T1000 (cell line): ENCODE data around the gene RAB31.

Source experiments
- DNase-seq: peaks from one replicate; lab custom pipeline; 2025; ENCODE audit warnings: mixed read lengths; lab: John Stamatoyannopoulos, UW

The RAB31 gene

DNA sequence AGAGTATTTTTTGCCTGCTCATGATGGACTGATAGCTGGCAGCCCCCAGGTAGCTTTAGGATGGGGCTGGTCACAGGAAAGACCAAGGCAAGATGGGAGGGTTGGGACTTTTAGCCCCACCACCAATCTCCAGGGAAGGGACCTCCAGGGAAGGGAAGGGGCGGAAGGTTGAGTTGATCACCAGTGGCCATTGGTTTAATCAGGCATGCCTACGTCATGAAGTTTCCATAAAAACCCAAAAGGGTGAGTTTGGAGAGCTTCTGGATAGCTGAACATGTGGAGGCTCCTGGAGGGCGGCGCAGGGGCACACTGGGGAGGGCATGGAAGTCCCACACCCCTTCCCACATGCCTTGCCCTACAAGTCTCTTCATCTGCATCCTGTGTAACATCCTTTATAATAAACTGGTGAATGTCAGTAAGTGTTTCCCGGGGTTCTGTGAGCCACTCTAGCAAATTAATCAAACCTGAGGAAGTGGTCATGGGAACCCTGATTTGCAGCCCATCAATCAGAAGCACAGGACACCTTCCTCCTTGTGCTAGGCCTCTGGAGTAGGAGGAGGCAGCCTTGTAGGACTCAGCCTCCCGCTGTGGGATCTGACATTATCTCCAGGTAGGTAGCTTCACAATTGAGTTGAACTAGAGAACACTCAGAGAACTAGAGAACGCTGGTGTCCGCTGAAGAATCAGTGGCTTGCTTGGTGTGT is 30.3 kb downstream of the RAB31 start:
- DNase-seq: no peak

DNA sequence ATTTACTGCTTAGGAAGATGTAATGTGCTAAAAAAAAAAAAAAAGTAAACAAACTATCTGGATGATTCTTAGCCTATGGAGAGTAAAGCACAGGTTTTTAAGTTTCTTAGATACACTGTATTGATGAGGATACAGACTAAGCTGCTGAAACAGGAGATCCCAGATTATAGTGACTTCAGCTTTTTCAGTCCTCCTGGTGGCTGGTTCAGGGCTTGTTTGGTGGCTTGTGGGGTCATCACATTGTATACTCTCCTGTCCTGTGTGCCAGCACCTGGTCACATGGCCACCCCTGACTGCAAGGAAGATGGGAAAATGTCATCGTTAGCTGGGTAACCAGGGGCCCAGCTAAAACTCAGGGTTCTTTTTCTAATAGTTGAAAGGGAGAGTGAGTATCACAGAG is 31.4 kb downstream of the RAB31 start:
- DNase-seq: no peak

DNA sequence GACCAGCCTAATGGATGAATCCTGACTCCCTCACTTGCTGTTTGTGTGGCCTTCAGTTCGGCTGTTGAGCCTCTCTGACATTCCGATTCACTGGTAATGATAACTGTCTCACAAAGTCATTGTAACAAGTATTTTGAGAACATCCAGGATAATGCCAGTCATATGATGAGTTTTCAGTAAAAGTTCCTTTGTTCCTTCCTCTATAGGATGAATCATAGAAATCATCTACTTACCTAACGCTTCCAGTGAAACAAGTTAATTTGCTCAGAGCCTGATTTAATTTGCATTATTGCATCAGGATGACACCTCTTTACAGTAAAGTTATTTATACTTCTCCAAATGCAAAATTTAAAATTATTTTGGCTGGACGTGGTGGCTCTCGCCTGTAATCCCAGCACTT is 32.0 kb downstream of the RAB31 start:
- no peak for DNase-seq

- DNase-seq: no peak
Measured at GRCh38 chr18:9741406-9741792, 33.3 kb downstream of the RAB31 start.

GRCh38 chr18:9741793-9742523 is 33.9 kb downstream of the RAB31 start:
- DNase-seq: no peak

DNA sequence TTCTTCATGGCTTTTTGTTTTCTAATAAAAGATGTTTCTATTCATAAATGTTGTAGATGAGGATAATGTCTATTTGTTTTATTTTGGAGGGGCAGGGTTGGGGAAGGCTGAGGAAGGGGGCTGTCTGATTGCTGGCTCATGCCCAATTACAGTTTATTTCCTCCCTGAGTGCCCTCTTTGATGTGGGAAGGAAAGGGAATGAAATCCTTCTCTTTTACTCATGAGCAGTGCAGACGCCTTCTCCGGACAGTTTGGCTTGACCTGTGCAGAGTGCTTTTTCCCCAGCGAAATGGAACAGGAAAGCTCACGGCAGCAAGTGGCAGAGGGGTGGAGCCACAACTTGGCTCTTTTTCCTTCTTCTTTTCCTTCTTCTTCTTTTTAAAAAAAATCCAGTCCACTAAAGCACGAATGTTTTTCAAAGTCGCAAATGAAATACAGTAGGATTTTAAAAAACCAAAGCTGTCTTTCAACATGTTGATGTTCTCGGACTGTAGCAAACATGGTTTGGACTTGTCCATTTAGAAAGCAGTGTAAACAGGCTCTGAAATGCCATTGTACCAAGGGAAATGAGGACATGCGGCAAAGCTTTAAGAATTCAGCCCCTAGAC is 34.5 kb downstream of the RAB31 start:
- no peak for DNase-seq

DNA sequence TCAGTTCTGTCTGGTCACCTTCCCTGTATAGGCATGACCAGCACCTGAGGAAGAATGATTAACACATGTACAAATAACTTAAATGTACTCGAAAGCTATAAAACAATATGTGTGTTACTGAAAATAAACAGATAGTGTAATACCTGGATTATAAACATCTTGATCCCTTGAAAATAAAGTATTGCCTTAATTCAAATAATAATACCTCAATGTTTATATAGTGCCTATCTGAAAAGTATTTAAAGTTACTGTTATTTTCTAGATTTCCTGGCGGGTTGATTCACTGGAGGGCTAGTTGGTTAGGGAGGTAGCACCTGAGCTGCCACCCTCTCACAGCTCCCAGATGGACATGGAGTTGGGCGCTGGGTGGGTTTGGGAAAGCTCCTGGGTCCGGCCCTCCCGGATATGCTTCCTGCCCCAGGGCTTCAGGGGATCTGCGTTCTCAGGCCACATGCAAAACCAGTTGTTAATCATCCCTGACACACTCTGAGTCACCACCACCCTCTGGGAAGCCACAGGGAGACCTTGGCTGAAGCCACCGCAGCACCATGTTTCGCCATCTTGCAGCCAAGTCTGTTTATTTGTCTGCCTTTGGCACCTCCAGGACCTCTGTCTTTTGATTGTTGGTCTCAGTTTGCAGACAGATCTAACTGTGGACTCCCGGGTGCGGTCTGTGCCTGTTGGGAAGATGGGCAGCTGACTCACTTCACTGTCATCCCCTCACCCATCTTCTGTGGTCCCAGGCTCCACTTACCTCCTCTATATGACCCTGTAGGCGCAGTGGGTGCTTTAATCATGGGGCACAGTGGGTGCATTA is 35.3 kb downstream of the RAB31 start:
- DNase-seq: peak; percentile 76

DNA sequence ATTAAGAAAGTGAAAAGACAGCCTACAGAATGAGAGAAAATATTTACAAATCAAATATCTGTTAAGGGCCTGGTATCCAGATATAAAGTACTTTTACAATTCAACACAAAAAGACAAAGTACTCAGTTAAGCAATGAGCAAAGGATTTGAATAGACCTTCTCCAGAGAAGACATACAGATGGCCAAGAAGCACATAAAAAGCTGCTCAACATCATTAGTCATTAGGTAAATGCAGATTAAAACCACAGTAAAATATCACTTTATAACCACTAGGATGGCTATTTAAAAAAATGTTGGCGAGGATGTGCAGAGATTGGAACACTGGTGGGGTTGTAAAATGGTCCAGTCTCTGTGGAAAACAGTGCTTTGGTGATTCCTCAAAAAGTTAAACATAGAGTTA is 38.9 kb downstream of the RAB31 start:
- DNase-seq: no peak

GRCh38 chr18:9749611-9750010 is 41.5 kb downstream of the RAB31 start:
- DNase-seq: no peak

DNA sequence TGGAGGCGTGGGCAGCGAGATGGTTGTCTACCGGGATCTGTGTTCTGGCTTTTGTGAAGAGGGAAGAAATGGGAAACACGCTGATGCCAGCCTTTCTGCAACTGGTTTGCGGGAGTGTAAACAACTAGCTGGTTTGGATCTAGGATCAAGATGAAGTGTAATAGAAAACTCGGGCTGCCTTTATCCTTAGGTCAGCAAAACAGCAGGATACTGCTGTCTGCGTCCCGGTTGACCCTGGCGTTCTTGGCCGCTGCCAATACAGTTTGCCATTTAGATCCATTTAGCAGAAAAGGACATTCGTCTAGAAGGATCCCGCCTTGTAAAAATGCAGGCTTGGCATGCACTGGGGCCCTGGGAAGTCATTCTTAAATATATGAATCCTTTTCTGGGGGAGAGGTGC is 42.0 kb downstream of the RAB31 start:
- no peak for DNase-seq

- no peak for DNase-seq
Measured at GRCh38 chr18:9750606-9751304, 42.7 kb downstream of the RAB31 start.

DNA sequence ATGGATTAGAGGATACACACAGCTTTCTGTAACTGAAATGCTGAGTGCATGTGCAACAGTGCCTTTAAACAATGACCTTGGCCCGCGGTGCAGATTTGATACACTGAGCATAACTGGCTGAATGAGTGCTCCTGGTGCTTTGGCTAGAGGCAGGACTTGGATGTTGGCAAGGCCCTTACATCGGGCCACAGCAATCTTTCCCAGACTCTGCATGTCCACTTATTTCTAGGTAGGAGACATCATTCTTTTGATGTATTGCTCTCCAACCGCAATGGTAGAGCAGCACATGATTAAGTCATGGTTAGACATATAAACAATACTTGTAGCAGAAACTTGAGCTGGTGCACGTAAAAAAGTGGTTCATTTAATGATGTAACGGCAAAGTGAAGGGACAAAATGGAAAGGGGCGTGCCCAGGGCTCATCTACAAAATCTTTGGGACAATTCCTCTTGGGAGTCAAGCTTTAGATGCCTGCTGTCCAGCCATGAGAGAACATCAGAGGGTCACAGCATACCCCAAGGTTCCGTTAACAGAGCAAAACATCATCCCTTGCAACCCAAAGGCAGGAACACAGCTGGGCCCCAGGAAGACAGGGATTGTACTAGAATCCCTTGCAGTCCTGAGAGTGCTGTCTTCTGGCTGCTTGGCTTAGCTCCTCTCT is 43.4 kb downstream of the RAB31 start:
- no peak for DNase-seq

- no peak for DNase-seq
Measured at GRCh38 chr18:9753846-9754245, 45.7 kb downstream of the RAB31 start.

DNA sequence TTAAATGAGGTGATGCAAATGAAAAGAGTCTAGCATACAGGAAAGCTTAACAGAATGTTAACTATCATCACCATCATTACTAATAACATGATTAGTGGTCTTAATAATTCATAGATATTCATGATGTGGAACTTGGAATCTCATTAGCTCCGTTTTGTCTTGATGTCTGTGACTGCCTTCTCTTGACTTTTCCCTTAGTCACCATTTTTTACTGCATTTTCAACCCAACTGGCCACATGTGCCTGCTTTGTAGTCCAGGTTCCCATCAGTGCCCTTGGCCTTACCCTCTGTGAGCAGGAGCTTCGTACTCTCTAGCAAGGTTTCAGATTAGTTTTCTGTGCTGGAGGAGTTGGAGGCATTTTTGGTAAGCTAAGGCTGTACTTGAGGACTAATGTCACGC is 47.0 kb downstream of the RAB31 start:
- DNase-seq: no peak

GRCh38 chr18:9755615-9756014 is 47.5 kb downstream of the RAB31 start:
- no peak for DNase-seq

DNA sequence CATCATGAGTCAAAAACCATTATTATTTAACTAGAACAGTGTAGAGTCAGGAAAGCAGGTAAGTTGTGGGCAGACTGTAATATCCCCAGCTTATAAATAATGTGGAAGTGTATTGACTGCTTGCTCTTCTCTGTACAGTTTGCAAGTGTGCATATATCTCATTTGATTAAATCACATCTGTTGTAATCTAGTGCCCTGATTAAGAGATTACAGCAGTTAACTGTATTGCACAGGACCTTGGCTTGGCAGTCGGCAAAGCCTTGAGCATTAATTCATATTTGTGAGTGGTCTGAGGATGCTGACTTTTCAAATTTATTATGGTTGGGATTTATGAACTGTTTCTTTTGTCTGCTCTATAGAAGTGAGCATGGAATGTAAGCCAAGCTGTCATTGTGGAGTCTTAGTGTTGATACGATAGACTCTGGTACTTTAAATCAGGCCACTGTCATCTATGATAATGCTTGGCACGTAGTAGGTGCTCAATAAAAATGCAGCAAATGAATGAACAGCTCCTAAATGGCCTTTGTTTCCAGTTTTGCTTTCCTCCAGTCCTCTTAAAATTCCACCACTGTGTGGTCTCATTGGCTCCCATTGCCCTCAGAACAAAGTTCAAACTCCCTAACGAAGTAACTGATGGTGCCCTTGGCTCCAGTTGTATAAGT is 48.3 kb downstream of the RAB31 start:
- no peak for DNase-seq

DNA sequence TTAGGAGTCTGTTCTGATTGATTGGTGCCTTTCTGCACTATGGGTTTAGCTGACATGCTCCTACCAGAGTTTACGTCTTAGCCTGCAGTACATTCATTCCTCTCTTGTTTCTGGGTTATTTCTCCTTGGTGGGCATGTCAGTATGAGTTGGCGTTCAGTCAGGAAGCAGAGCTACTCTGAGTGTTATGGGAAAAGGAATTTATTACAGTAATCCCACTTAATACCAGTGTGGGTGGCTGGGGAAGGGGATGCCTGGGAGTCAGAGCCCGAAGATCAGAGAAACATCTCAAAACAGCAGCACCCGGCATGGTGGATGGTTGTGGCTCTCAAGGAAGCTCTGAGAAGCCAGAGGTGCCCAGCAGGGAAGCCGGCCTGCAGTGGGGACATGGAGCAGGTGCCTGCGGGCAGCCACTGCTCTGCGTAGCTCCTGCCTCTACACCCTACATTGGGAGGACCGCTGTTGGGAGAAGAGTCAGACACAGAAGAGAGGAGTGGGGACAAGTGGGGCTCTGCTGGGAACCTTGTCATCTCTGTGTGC is 48.9 kb downstream of the RAB31 start:
- DNase-seq: no peak

GRCh38 chr18:9757827-9758621 is 49.9 kb downstream of the RAB31 start:
- no peak for DNase-seq

DNA sequence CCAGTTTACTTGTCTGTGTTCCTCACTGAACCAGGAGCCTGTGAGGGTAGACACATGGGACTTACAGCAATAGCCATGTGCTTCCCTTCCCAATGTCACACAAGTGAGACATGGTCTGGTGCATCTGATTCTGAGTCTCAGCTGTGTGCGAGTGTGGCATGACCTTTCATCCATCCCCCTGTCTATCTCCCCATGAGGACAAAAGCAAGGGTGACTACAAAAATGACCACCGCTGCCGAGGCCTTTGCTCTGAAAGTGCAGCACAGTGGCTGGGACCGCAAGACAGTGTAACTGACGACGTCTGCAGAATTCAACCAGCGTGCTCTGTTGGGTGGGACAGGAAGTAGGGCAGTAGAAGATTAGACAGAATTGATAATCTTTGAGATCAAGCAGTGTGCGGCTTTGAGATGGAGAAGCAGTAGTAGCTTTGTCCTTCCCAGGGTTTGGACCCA is 50.5 kb downstream of the RAB31 start:
- DNase-seq: no peak

- DNase-seq: no peak
Measured at GRCh38 chr18:9760641-9761040, 52.5 kb downstream of the RAB31 start.
